Suprapubic skin (tissue), 4 donors: ENCODE data around the gene DPYSL5.

ENCODE experiments used
- EP300 ChIP-seq: sonication (generic); formaldehyde crosslinking; IDR thresholded peaks from one replicate; pipeline ENCODE4 v1.6.1; 2017; ENCODE audit warnings: antibody characterized with exemption
- POLR2AphosphoS5 ChIP-seq, 3 donors: sonication (generic); formaldehyde crosslinking; IDR thresholded peaks; one replicate each; pipeline ENCODE4 v1.6.1; 2017; ENCODE audit warnings: antibody characterized with exemption in 3 of 3
- TF ChIP-seq, protein P1 (sequence below), 2 donors: fragments of 200-600 bp in 1 of 2; fragments of 450-650 bp in 1 of 2; sonication (generic) in 1 of 2; IDR thresholded peaks; one replicate each; pipeline ENCODE4 v1.5.1; 2016 to 2019; ENCODE audit warnings: antibody characterized with exemption in 2 of 2, mild to moderate bottlenecking in 1 of 2, moderate library complexity in 1 of 2

DNA sequence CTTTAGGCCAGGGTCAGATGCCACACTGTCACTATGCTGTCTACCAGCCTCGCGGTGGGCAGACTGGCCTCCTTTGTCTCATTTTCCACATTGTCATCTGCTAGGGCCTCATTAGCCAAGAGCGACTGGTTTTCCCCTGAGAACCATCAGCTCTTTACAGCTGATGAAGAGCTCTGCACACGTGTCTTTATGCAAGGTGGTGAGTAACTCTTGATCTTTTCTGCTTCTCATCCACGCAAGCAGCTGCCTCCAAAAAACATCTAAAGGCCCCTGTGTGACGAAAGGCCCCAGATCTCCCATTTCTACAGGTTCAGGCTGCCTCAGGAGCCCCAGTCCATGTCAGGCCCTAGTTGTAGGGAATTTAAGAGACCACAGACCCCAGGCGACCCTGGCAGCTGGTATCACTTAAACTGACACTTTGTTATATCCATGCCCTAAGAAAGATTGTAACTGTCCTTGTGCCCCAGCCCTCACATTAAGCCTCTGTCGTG is 52.9 kb downstream of the DPYSL5 start:
- no peak for TF ChIP-seq EP300
- TF ChIP-seq, protein P1, sequence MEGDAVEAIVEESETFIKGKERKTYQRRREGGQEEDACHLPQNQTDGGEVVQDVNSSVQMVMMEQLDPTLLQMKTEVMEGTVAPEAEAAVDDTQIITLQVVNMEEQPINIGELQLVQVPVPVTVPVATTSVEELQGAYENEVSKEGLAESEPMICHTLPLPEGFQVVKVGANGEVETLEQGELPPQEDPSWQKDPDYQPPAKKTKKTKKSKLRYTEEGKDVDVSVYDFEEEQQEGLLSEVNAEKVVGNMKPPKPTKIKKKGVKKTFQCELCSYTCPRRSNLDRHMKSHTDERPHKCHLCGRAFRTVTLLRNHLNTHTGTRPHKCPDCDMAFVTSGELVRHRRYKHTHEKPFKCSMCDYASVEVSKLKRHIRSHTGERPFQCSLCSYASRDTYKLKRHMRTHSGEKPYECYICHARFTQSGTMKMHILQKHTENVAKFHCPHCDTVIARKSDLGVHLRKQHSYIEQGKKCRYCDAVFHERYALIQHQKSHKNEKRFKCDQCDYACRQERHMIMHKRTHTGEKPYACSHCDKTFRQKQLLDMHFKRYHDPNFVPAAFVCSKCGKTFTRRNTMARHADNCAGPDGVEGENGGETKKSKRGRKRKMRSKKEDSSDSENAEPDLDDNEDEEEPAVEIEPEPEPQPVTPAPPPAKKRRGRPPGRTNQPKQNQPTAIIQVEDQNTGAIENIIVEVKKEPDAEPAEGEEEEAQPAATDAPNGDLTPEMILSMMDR (IDR thresholded peaks at IDR 0.05) = no peak
- no peak for TF ChIP-seq POLR2AphosphoS5 (IDR thresholded peaks at IDR 0.05)
